Mucosa of descending colon (tissue), 3 donors: Measurements from ENCODE around the gene GABRD. TPM values are rescaled to one million over a fixed set of nuclear protein-coding genes. Genes with fewer than 3 reads are reported as not detected.

Source experiments
- ATAC-seq: fragments of 200-7000 bp; cut with Tn5 transposase; one replicate; pipeline ENCODE4 v1.9.1; 2020; ENCODE audit warnings: mild to moderate bottlenecking, moderate library complexity
- DNase-seq, 3 donors: peaks; one replicate each; pipeline ENCODE4 v3.0.0-alpha.2; 2020
- H3K36me3 ChIP-seq: fragments of 200-600 bp; one replicate; pipeline ENCODE4 v1.8.0; 2021; ENCODE audit warnings: low read depth, mild to moderate bottlenecking
- H3K4me1 ChIP-seq: fragments of 200-600 bp; one replicate; pipeline ENCODE4 v1.8.0; 2021; ENCODE audit warnings: low read depth, mild to moderate bottlenecking
- H3K4me3 ChIP-seq: fragments of 200-600 bp; one replicate; pipeline ENCODE4 v1.8.0; 2021; ENCODE audit warnings: mild to moderate bottlenecking
- H3K9me3 ChIP-seq: fragments of 200-600 bp; one replicate; pipeline ENCODE4 v1.8.0; 2021; ENCODE audit warnings: mild to moderate bottlenecking
- intact Hi-C, 2 donors: fragments of 100-400 bp; cut with DNase I in 1 of 2; cut with micrococcal nuclease in 1 of 2; formaldehyde crosslinking; loops; one replicate each; pipeline versions ENCODE4 v1.11.0 to v1.11.1; 2022; cut with DNase I, micrococcal nuclease
- total RNA-seq, 3 donors: library from RNA; stranded (reverse); fragmentation: NEBNext Ultra II Directional in 2 of 3; extraction: Animal tissue kit (Norgen Biotek cat#: 25700) in 2 of 3; gene quantifications; one replicate each; pipeline versions ENCODE4 v1.2.1 to v1.2.4, GENCODE V29; 2021 to 2023
- TF ChIP-seq, protein P1 (sequence below): fragments of 200-600 bp; IDR thresholded peaks from one replicate; pipeline ENCODE4 v1.8.0; 2022; ENCODE audit warnings: antibody characterized with exemption, mild to moderate bottlenecking
- donor health status: DM: no; HTN: no; CAD: no; lungs with moderate emphysema.
- donor health status: DM: no; HTN: no; CAD: no.
- donor health status: DM: no; HTN: yes; CAD: no.

Gene GABRD
- total RNA-seq, 3 donors from 2014 or later: not detected

GRCh38 chr1:2052756-2053155 lies 33.6 kb downstream of the GABRD start:
- H3K9me3 ChIP-seq: no peaks in the 10 kb centered on the region
- no peaks in the 10 kb centered on the region for H3K36me3 ChIP-seq
- ATAC-seq (no peak), DNase-seq (no peak)
- H3K4me3 ChIP-seq: no peak overlapping the region
- intact Hi-C loops: no loop called here
- H3K4me1 ChIP-seq: peaks cover 27% of the 10 kb centered on the region
- TF ChIP-seq, protein P1, sequence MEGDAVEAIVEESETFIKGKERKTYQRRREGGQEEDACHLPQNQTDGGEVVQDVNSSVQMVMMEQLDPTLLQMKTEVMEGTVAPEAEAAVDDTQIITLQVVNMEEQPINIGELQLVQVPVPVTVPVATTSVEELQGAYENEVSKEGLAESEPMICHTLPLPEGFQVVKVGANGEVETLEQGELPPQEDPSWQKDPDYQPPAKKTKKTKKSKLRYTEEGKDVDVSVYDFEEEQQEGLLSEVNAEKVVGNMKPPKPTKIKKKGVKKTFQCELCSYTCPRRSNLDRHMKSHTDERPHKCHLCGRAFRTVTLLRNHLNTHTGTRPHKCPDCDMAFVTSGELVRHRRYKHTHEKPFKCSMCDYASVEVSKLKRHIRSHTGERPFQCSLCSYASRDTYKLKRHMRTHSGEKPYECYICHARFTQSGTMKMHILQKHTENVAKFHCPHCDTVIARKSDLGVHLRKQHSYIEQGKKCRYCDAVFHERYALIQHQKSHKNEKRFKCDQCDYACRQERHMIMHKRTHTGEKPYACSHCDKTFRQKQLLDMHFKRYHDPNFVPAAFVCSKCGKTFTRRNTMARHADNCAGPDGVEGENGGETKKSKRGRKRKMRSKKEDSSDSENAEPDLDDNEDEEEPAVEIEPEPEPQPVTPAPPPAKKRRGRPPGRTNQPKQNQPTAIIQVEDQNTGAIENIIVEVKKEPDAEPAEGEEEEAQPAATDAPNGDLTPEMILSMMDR: no peak

- H3K9me3 ChIP-seq: no peaks in the 10 kb centered on the region
- H3K4me3 ChIP-seq: no peak overlapping the region
Measured at GRCh38 chr1:2053217-2053616, 34.1 kb downstream of the GABRD start.

GRCh38 chr1:2053784-2054376 lies 34.7 kb downstream of the GABRD start:
- no peaks in the 10 kb centered on the region for H3K9me3 ChIP-seq
- DNase-seq (no peak), ATAC-seq (no peak)
- H3K4me3 ChIP-seq: no peak overlapping the region
- H3K36me3 ChIP-seq: no peaks in the 10 kb centered on the region
- TF ChIP-seq, protein P1: no peak
- peaks cover 16% of the 10 kb centered on the region for H3K4me1 ChIP-seq
- intact Hi-C loops: no loop called here

More at GRCh38 chr1:2053217-2053616, 34.1 kb downstream of the GABRD start:
- no peak for ATAC-seq
- DNase-seq: peak in 1 of 3 donors; percentile 33
- H3K36me3 ChIP-seq: no peaks in the 10 kb centered on the region
- TF ChIP-seq, protein P1: no peak
- H3K4me1 ChIP-seq: peaks cover 22% of the 10 kb centered on the region
- intact Hi-C loops: no loop called here

GRCh38 chr1:2054560-2054959 lies 35.4 kb downstream of the GABRD start:
- no peaks in the 10 kb centered on the region for H3K9me3 ChIP-seq
- TF ChIP-seq, protein P1: no peak
- no peak overlapping the region for H3K4me3 ChIP-seq
- peaks cover 10% of the 10 kb centered on the region for H3K4me1 ChIP-seq
- intact Hi-C loops: no loop called here
- ATAC-seq (no peak), DNase-seq (no peak)
- H3K36me3 ChIP-seq: no peaks in the 10 kb centered on the region

- intact Hi-C loops: no loop called here
Measured at GRCh38 chr1:2055911-2056575, 36.9 kb downstream of the GABRD start.

More at GRCh38 chr1:2055911-2056575, 36.9 kb downstream of the GABRD start:
- no peak overlapping the region for H3K4me3 ChIP-seq
- DNase-seq (no peak), ATAC-seq (no peak)
- H3K4me1 ChIP-seq: peaks cover 7% of the 10 kb centered on the region
- H3K36me3 ChIP-seq: no peaks in the 10 kb centered on the region
- TF ChIP-seq, protein P1: no peak
- H3K9me3 ChIP-seq: no peaks in the 10 kb centered on the region
